IgD-negative memory B cell (primary cell): ENCODE data around the gene OR2Y1. TPM values are rescaled to one million over a fixed set of nuclear protein-coding genes. Genes with fewer than 3 reads are reported as not detected.
"Not testable (repeated sequence)": the region's sequence is repeated elsewhere in the genome, so short reads cannot be mapped to it uniquely, and the experiment has no call there.

Source experiments
- H3K27ac Mint-ChIP-seq, 3 donors: one replicate each; pipeline ENCODE4 v1.8.0; 2020 to 2022; ENCODE audit warnings: mild to moderate bottlenecking in 3 of 3, mixed read lengths in 3 of 3, moderate library complexity in 1 of 3
- H3K27me3 Mint-ChIP-seq: one replicate; pipeline ENCODE4 v1.8.0; 2021; ENCODE audit warnings: mixed read lengths
- H3K36me3 Mint-ChIP-seq: one replicate; pipeline ENCODE4 v1.8.0; 2020; ENCODE audit warnings: mild to moderate bottlenecking, mixed read lengths
- H3K4me1 Mint-ChIP-seq, 3 donors: one replicate each; pipeline ENCODE4 v1.8.0; 2020 to 2022; ENCODE audit warnings: mixed read lengths in 3 of 3, mild to moderate bottlenecking in 1 of 3
- H3K4me3 Mint-ChIP-seq, 4 donors: one replicate each; pipeline ENCODE4 v1.8.0; 2020 to 2022; ENCODE audit warnings: mild to moderate bottlenecking in 4 of 4, mixed read lengths in 4 of 4, moderate library complexity in 3 of 4
- H3K9me3 Mint-ChIP-seq, 3 donors: one replicate each; pipeline ENCODE4 v1.8.0; 2020 to 2021; ENCODE audit warnings: mixed read lengths in 3 of 3, mild to moderate bottlenecking in 1 of 3
- polyA plus RNA-seq: library from polyadenylated mRNA; unstranded; fragments of 300-500 nt; fragmentation: Illumina TruSeq; gene quantifications from one replicate; pipeline ENCODE4 v1.2.3, GENCODE V29; 2021

The OR2Y1 gene, protein sequence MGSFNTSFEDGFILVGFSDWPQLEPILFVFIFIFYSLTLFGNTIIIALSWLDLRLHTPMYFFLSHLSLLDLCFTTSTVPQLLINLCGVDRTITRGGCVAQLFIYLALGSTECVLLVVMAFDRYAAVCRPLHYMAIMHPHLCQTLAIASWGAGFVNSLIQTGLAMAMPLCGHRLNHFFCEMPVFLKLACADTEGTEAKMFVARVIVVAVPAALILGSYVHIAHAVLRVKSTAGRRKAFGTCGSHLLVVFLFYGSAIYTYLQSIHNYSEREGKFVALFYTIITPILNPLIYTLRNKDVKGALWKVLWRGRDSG
- not detected for polyA plus RNA-seq

DNA sequence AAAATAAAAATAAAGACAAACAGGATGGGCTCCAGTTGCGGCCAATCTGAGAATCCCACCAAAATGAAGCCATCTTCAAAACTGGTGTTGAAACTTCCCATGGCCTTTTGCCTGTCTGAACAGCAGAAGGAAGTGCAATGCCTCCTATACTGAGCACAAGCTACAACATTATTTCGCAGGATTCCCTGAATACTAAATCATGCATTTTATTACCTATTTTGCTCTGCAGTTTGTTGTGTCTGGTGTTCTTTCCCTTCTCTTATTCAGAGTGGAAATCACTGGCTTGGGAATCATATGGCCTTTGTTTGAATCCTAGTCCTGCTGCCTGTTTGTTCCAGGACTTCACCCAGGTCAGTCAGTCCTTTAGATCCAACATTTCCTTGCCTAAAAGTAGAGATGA lies at the start of gene OR2Y1:
OR2Y1 (minus strand) TSS at position 101 of the 400 bp plus-strand sequence; CDS start at position 101, 0 bp downstream.
- Mint-ChIP-seq H3K4me1 (peaks cover 0 to 1% (median 0%) of the 10 kb centered on the region in 3 donors), H3K4me3 (no peak within 1 kb of the TSS)

GRCh38 chr5:180788651-180789410 lies 49.0 kb upstream of the OR2Y1 start:
- Mint-ChIP-seq H3K27ac (peak overlapping the region in 1 of 3 donors; percentile 5), H3K4me1 (peaks cover 9 to 20% (median 10%) of the 10 kb centered on the region in 3 donors)
- not testable (repeated sequence) for H3K27me3 Mint-ChIP-seq, H3K4me3 Mint-ChIP-seq, H3K36me3 Mint-ChIP-seq, H3K9me3 Mint-ChIP-seq

More for the DNA sequence above, at the start of gene OR2Y1:
- Mint-ChIP-seq H3K27ac (no peak within 1 kb of the TSS), H3K9me3 (no peaks in the 10 kb centered on the region), H3K27me3 (peaks cover 9% of the 10 kb centered on the region), H3K36me3 (no peaks in the 10 kb centered on the region)

- peak overlapping the region in 2 of 3 donors; percentile 67 for H3K27ac Mint-ChIP-seq
- no peaks in the 10 kb centered on the region for H3K27me3 Mint-ChIP-seq
- H3K36me3 Mint-ChIP-seq = peaks cover 1% of the 10 kb centered on the region
- no peak overlapping the region for H3K4me3 Mint-ChIP-seq
- peaks cover under 1 to 12% (median 4%) of the 10 kb centered on the region in 3 donors for H3K4me1 Mint-ChIP-seq
- H3K9me3 Mint-ChIP-seq = no peaks in the 10 kb centered on the region
Measured at GRCh38 chr5:180787711-180788431, 48.0 kb upstream of the OR2Y1 start.

- peak overlapping the region in 1 of 4 donors; percentile 28 for H3K4me3 Mint-ChIP-seq
- H3K27ac Mint-ChIP-seq = peak overlapping the region in 2 of 3 donors; percentile 86 to 89
- no peaks in the 10 kb centered on the region for H3K27me3 Mint-ChIP-seq
- peaks cover 1% of the 10 kb centered on the region for H3K36me3 Mint-ChIP-seq
- H3K4me1 Mint-ChIP-seq = peaks cover 0 to 11% (median 4%) of the 10 kb centered on the region in 3 donors
- H3K9me3 Mint-ChIP-seq = no peaks in the 10 kb centered on the region
Measured at GRCh38 chr5:180786531-180787398, 46.9 kb upstream of the OR2Y1 start.

DNA sequence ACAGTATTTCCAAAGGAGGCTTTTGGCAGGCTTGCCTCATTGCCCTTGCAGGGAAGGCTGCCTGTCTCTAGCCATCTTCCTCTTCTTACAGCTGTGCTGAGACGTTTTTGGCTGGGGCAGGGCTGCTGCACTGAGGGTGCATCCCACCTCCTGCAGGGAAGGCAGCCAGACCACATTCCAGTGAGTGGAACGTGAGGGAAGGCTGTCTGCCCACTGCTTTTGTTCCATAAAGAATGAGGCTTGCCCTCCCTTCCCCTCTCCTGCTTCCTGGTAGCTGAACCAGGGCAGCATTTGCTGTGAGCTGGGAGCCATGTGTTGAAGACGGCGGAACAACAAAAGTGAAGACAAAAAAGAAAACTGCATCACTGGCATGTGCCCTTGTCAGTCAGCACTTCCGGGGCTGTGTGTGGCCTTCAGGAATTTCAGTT lies 46.0 kb upstream of the OR2Y1 start:
- Mint-ChIP-seq H3K9me3 (no peaks in the 10 kb centered on the region), H3K27ac (no peak overlapping the region), H3K27me3 (no peaks in the 10 kb centered on the region), H3K4me1 (peaks cover 0 to 10% (median 4%) of the 10 kb centered on the region in 3 donors), H3K4me3 (no peak overlapping the region), H3K36me3 (peaks cover 1% of the 10 kb centered on the region)

DNA sequence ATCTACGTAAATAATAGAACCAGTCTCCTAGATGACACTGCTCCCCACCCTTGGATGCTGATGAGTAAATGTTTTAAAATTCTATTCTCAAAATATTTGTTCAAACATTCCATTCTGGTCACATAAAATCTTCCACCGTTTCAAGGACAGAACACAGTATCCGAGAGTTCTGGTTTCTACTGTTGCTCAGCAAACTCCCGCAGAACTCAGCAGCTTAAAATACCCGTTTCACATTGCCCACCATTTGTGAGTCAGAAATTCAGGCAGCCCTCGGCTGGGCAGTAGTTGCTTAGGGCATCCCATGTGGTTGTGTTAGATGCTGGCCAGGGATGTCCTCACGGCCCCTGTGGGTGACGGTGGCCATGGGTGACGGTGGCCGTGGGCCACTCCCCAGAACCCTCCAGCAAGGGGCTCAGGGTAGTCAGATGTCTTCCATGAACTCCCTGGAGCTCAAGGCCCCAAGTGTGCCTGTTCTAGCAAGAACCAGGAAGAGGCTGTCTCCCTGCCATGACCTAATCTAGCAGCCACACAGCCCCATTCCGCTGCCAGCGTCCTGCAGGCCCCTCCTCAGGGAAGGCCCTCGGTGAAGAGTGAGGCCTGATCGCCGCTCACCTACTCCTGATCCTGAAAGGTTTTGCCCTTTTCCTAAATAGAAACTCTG lies 45.4 kb upstream of the OR2Y1 start:
- H3K36me3 Mint-ChIP-seq = no peaks in the 10 kb centered on the region
- H3K4me3 Mint-ChIP-seq = no peak overlapping the region
- H3K27ac Mint-ChIP-seq = no peak overlapping the region
- no peaks in the 10 kb centered on the region for H3K9me3 Mint-ChIP-seq
- no peaks in the 10 kb centered on the region for H3K27me3 Mint-ChIP-seq
- H3K4me1 Mint-ChIP-seq = peaks cover 0 to 10% (median 4%) of the 10 kb centered on the region in 3 donors

DNA sequence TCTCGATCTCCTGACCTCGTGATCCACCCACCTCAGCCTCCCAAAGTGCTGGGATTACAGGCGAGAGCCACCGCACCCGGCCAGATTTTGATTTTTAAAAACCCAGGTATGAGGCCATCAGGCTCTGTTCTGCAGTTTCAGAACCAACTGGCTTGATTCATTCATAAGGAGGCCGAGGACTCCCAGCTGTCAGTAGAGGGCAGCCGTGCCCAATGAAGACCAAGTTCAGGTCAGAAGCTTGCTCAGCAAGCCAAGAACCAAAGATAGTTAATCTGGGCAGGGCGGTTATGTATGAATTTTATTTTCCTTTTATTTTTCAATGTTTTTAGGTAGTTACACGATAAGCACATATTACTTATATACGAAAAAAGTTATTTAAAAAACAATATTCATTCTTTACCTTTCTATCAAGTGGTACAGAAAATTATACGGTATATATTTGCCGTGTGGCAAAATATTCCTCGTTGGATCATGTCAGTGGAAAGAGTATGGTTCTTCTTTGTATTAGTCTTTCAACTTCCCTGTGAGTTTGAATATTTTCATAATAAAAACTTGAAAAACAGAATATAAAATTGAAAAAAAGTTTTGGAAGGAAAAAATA lies 44.7 kb upstream of the OR2Y1 start:
- H3K36me3 Mint-ChIP-seq = no peaks in the 10 kb centered on the region
- no peak overlapping the region for H3K27ac Mint-ChIP-seq
- no peak overlapping the region for H3K4me3 Mint-ChIP-seq
- H3K4me1 Mint-ChIP-seq = peaks cover 0 to 10% (median 4%) of the 10 kb centered on the region in 3 donors
- no peaks in the 10 kb centered on the region for H3K9me3 Mint-ChIP-seq
- no peaks in the 10 kb centered on the region for H3K27me3 Mint-ChIP-seq

- Mint-ChIP-seq H3K4me3 (no peak overlapping the region), H3K9me3 (no peaks in the 10 kb centered on the region), H3K27ac (peak overlapping the region in 1 of 3 donors; percentile 16), H3K27me3 (no peaks in the 10 kb centered on the region), H3K4me1 (peaks cover 0 to 10% (median 4%) of the 10 kb centered on the region in 3 donors), H3K36me3 (no peaks in the 10 kb centered on the region)
Measured at GRCh38 chr5:180783340-180784052, 43.6 kb upstream of the OR2Y1 start.

DNA sequence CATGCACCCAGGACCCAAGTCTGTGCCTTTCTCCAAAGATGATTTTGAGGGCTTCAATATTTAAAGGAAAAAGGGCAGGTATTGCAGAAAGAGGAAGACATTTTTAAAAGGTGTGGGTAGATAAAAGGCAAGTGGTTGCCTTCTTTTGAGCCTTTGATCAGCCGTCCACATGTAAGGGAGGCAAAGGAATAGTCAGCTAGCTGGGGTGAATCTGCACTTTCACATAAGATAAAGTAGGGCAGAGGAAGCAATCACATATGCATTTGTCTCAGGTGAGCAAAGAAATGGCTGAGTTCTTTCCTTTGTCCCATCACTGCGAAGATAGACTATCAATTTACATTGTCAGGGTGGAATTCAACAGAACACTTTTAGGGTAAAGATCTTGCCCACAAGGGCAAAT lies 42.9 kb upstream of the OR2Y1 start:
- Mint-ChIP-seq H3K4me3 (no peak overlapping the region), H3K9me3 (no peaks in the 10 kb centered on the region), H3K4me1 (peaks cover 0 to 10% (median 2%) of the 10 kb centered on the region in 3 donors), H3K27ac (no peak overlapping the region), H3K36me3 (no peaks in the 10 kb centered on the region), H3K27me3 (no peaks in the 10 kb centered on the region)

GRCh38 chr5:180781900-180782326 lies 42.1 kb upstream of the OR2Y1 start:
- not testable (repeated sequence) for H3K4me3 Mint-ChIP-seq, H3K4me1 Mint-ChIP-seq, H3K27ac Mint-ChIP-seq, H3K36me3 Mint-ChIP-seq, H3K27me3 Mint-ChIP-seq, H3K9me3 Mint-ChIP-seq

DNA sequence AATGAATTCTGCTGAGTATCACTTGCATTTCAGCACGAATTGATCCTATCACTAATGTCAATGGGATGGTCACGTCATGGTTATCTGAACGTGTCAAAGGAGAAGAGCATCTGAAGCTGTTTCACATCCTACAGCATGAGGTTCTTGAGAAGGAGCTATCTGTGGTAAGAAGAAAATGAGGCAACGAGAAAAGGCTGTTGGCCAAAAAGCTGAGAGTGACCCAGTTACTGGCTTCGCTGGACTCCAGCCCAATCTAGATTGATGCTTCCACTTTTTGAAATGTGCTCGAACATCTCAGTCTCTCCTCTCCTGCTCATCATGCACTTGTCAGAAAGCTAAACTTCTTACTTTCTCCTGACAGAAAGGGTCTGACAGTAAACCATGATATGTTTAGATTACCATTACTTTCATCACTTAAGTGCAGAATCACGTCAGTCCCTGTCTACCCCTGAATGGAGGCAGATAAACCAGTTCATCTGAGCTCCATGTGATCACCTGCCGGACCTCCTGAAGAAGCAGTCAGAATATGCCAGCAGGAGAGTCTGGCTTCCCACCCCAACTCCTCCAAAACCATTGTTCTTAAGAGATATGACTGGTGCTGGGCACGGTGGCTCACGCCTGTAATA lies 40.2 kb upstream of the OR2Y1 start:
- Mint-ChIP-seq H3K27ac (no peak overlapping the region), H3K27me3 (no peaks in the 10 kb centered on the region), H3K4me3 (no peak overlapping the region), H3K4me1 (peaks cover 0 to 5% (median 2%) of the 10 kb centered on the region in 3 donors), H3K9me3 (no peaks in the 10 kb centered on the region), H3K36me3 (no peaks in the 10 kb centered on the region)

DNA sequence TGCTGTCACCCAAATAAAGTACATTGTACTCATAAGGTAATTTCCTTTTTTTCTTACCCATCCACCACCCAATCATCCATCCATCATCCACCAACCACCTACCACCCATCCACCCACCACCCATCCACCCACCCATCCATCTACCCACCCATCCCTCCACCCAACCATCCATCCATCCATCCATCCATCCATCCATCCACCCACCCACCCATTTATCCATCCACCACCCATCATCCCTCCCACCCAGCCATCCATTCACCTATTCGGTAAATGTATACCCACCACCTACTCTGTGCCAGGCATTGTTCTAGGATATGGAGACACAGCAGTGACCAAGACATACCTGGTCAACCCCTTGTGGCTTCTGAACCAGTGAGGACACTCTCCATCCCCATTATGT lies 37.6 kb upstream of the OR2Y1 start:
- H3K4me1 Mint-ChIP-seq = no peaks in the 10 kb centered on the region
- H3K36me3 Mint-ChIP-seq = no peaks in the 10 kb centered on the region
- H3K9me3 Mint-ChIP-seq = peaks cover 0 to 5% (median 0%) of the 10 kb centered on the region in 3 donors
- H3K27me3 Mint-ChIP-seq = peaks cover 3% of the 10 kb centered on the region
- H3K27ac Mint-ChIP-seq = no peak overlapping the region
- no peak overlapping the region for H3K4me3 Mint-ChIP-seq

GRCh38 chr5:180776376-180776775 lies 36.5 kb upstream of the OR2Y1 start:
- Mint-ChIP-seq H3K36me3 (no peaks in the 10 kb centered on the region), H3K27me3 (peaks cover 3% of the 10 kb centered on the region), H3K27ac (no peak overlapping the region), H3K9me3 (peaks cover 0 to 9% (median 0%) of the 10 kb centered on the region in 3 donors), H3K4me1 (no peaks in the 10 kb centered on the region), H3K4me3 (no peak overlapping the region)
